GM15510 (cell line): ENCODE measurements around the gene HEATR5A.

ENCODE experiments used
- POLR2A ChIP-seq: IDR thresholded peaks from 3 replicates; pipeline ENCODE4 v1.6.1; 2011; ENCODE audit warnings: borderline replicate concordance; ENCODE audit not compliant: insufficient read length; ENCODE audit errors: extremely low read depth

The HEATR5A gene

DNA sequence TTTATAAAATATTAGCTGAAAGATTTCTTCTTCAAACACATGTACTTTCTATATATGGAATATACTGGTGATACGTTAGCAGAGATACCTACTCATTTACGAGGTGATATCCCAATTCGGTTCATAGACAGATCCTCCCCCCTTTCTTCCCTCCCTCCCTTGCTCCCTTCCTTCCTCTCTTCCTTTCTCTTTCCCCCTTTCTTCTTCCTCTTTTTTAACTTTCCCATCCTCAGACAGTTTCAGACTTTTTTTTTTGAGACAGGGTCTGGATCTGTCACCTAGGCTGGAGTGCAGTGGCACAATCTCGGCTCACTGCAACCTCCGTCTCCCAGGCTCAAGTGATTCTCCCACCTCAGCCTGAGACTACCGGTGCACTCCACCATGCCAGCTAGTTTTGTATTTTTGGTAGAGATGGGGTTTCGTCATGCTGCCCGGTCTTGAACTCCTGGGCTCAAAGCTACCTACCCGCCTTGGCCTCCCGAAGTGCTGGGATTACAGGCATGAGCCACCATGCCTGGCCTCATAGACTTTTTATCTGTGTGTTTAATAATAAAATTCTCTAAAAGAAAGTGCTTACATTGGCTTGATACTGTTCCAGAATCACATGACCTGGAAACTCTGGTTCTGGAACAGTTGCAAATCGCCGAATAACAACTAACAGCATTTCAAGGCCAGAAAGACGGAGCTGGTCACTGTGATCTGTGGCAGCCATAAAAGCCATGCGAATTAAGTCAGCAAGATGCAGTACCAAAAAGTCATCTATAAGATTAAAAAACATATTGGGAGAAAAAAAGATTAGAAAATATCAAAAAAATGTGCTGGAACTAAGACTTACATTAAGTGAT, 99.2 kb downstream of the HEATR5A start:
- TF ChIP-seq POLR2A, result no peak

- TF ChIP-seq POLR2A, result no peak
These were observed 100.1 kb downstream of the HEATR5A start for GRCh38 chr14:31320216-31320615.

- TF ChIP-seq POLR2A, result no peak
These were observed 100.6 kb downstream of the HEATR5A start for GRCh38 chr14:31319701-31320100.

- TF ChIP-seq POLR2A, result no peak
These were observed 107.4 kb downstream of the HEATR5A start for GRCh38 chr14:31312934-31313333.

DNA sequence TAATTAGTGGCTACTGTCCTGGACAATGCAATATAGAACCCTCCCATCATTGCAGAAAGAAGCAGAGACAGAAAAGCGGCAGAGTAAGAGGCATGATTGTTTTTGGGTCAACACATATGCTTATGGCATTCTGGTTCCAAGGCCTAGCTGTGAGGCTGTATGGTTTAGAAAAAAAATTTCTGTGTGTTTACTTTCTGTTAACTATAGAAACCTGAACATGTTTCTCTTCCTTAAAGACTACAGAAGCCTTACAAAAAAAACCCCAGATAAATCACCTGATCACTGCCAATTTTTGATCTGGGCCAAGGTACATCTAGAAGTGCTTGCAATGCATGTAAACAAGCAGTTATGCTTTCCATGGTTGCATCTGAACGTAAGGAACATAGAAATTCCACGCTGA, 112.7 kb downstream of the HEATR5A start:
- no peak for TF ChIP-seq POLR2A

GRCh38 chr14:31307198-31307597, 113.2 kb downstream of the HEATR5A start:
- TF ChIP-seq POLR2A, result no peak

- TF ChIP-seq POLR2A, result no peak
These were observed 116.7 kb downstream of the HEATR5A start for GRCh38 chr14:31303654-31304053.

DNA sequence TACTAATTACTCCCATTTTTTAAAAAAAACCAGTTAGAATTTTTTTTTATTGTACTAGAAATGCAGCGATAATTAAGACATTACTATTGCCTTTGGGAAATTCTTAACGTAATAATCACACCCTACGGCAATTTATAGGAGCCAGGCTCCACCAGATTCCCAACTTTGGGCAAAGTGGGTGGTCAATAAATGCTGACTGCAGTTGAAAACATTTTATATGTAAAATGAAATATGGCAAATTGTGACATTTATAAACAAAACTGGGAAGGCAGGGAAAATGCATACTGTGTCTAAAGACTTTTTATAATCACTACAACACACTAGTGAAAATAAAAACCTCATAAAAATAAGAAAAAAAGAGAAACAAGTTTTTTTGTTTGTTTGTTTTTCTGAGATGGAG, 119.5 kb downstream of the HEATR5A start:
- TF ChIP-seq POLR2A, result no peak

- no peak for TF ChIP-seq POLR2A
These were observed 120.1 kb downstream of the HEATR5A start for GRCh38 chr14:31300296-31300695.

DNA sequence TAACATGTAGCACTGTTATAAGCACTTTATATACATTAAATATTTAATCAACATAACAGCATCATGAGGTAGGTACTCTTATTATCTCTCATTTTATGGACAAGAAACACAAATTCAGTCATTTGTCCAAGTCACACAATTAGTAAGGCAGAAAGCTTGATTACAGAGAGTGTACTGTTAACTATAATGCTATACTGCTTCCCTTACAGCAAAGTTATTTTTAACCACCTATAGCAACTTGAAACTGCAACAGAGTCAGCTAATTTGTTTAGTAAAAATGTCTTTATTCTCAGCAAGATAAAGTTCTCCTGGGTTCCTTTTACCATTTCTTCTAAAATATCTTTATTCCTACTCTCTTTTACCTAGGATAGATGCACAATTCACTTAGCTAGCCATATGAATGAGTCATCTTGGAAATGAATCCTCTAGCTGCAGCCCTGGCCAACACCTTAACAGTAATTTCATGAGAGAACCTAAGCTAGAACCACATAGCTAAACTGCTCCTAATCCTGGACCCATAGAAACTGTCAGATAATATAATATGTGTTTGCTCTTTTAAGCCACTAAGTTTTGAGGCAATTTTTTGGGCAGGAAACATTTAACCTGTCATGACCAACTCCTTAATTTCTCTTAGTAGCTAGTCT, 122.5 kb downstream of the HEATR5A start:
- no peak for TF ChIP-seq POLR2A

- TF ChIP-seq POLR2A, result no peak
These were observed 123.2 kb downstream of the HEATR5A start for GRCh38 chr14:31297112-31297511.

GRCh38 chr14:31294746-31295405, 125.5 kb downstream of the HEATR5A start:
- TF ChIP-seq POLR2A, result no peak

DNA sequence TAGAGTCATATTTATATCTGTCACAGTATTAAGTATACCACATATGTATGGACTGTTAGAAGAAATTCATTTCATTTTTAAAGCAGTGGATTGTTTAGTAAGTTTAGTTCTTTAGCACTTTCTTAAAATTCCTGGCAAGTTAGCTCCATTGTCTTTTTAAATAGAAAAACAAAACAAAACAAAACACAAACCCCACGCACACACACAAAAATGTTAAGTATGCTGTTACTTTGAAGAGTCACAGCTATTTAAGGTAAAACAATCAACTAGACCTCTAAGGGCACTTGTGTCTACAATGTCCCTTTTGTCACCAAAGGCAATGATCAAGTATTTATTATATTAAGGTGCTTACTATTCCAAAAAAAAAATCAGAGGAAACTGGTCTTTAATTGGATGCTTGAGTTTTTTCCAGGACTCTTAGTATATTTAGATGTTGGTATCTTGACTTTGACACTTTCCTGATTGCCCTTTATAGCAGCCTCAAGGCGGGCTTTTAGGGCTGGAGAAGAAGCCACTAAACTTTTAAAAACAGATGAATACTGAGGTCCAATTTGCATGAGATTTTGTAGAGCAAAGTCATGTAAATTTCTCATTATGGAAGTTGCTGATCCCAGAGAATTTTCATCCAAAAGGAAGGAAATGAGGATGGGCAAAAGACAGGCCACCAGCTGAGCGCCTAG, 127.3 kb downstream of the HEATR5A start:
- TF ChIP-seq POLR2A, result no peak

- no peak for TF ChIP-seq POLR2A
These were observed 129.1 kb downstream of the HEATR5A start for GRCh38 chr14:31291210-31291609.
